ENCODE results near the gene HTR5A.
A peak's percentile ranks its signal among the peaks of the same experiment; 100 is the strongest.
"Not testable (repeated sequence)": the region's sequence is repeated elsewhere in the genome, so short reads cannot be mapped to it uniquely, and the experiment has no call there.

HTR5A gene

DNA sequence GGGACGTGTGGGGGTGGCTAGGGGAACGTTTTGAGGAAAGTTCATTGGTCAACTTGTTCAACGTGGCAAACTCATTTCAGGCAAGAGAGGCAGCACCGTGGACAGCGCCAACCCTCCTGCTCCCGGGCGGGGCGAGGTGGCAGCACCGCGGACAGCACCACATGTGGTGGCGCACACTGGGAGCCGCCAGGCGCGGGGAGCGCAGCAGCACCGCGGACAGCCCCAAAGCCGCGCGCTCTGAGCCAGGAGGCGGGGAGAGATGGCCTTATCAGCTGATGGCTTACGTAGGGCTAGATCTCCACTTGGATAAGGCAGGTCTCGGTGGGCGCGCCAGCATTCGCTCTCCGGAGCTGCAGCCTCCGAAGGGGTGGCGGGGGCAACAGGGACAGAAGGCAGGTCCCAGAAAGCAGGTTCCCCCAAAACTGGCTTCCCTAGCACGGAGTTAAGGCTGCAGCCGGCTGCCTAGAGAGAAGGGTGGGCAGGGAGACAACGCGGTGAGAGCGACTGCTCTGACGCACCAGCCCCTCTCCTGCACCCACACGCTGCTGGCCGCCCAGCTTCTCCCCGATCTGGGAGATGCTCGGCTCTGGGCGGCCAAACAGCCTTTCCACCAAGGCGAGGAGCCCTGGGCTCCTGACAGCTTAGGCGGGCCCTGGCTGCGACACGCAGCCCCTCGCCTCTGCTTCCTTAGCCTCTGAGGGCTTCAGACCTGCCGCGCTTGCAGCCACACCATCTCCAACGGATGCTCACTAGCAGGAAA is at the start of gene HTR5A:
Gene HTR5A, plus strand, starts transcription at position 333 of the 760 bp plus-strand sequence. CDS start 576 bp downstream, outside the sequence.
- DNase-seq = peak in 42 of 51 donors; percentile 5 to 75 (median 42)

DNA sequence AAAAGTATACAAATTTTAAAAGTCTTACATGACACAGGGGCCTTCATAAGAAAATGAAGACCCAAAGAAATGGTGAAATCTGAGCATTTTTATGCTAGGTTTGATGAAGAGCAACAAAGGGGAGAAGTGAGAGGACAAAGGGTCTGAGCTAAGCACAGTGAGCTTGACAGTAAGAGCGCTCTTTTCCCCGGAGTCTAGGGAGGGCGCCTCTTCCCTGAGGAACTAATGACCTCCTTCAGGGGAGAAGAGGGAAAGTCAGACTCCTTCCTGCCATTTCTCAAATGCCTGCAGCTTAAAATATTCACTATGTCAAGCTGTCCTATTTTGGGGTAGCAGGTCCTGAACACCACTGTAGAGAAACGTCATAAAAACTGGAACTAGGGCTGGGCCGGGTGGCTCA is 49.1 kb upstream of the HTR5A start:
- no peak for DNase-seq

DNA sequence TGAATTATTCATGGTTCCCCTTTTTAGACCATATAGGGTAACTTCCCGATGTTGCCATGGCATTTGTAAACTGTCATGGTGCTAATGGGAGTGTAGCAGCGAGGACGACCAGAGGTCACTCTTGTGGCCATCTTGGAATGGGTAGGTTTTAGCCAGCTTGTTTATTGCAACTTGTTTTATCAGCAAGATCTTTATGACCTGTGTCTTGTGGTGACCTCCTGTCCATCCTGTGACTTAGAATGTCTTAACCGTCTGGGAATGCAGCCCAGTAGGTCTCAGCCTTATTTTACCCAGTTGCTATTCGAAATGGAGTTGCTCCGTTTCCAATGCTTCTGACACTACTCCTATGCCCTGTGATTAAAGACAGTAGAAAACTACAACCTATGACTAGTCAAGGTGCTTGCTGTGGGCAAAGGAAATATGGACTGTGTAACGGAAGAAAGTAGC is 48.4 kb upstream of the HTR5A start:
- no peak for DNase-seq

DNA sequence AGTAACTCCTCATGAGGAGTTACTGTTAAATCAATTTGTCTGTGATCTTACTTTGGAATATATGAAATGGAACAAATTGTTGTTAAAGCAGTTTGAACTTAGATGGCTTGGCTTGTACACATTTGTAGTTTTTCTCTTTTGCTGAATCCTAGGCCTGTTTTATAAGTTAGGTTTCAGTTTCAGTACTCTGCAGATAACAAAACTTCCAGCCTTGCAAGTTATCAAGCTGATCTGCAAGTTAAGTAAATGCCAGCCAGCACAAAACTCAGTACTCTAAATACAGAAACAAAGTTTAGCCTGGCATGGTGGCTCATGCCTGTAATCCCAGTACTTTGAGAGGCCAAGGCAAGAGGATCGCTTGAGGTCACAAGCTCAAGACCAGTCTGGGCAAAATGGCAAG is 42.2 kb upstream of the HTR5A start:
- DNase-seq = no peak

GRCh38 chr7:155032978-155033377 is 37.1 kb upstream of the HTR5A start:
- DNase-seq = no peak

DNA sequence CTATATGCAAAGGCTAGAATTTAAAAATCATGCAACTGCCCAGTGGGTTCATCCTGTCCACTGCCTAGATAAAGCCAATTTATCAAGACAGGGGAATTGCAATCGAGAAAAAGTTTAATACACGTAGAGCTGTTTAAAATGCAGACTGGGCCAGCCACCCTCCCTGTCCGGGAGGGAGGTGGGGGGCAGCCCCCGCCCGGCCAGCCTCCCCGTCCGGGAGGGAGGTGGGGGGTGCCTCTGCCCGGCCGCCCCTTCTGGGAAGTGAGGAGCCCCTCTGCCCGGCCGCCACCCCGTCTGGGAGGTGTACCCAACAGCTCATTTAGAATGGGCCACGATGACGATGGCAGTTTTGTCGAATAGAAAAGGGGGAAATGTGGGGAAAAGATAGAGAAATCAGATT is 35.6 kb upstream of the HTR5A start:
- not testable (repeated sequence) for DNase-seq

DNA sequence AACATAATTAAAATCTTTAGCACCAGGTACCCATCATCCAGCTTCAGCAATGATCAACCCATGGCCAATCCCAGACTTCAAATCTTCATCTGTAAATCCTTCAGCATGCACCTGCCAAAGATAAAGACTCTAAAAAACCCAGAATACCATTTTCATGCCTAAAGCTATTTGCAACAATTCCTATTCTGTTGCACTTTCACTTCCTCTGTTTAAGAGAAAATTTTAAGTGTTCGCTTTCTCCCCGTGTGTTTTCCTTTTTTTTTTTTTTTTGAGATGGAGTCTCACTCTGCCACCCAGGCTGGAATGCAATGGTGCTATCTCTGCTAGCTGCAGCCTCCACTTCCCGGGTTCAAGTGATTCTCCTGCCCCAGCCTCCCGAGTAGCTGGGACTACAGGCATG is 31.8 kb upstream of the HTR5A start:
- DNase-seq = no peak

GRCh38 chr7:155043756-155044155 is 26.4 kb upstream of the HTR5A start:
- DNase-seq = no peak

DNA sequence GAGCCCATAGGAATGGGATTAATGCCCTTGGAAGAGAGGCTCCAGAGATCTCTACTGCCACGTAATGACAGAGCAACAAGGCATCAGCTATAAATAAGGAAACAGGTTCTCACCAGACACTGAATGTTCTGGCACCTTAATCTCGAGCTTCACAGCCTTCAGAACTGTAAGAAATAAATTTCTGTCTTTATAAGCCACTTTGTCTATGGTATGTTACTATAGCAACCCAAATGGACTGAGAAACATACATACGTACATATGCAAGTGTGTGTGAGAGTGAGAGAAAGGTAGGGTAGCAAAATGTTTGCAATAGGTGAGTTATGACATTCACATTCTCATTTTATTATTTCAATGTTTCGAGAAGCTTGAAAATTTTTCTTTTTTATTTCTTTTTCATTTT is 22.1 kb upstream of the HTR5A start:
- DNase-seq = no peak

GRCh38 chr7:155051355-155051754 is 18.8 kb upstream of the HTR5A start:
- no peak for DNase-seq

- no peak for DNase-seq
Measured at GRCh38 chr7:155053002-155053401, 17.1 kb upstream of the HTR5A start.

GRCh38 chr7:155054761-155055160 is 15.4 kb upstream of the HTR5A start:
- no peak for DNase-seq

- no peak for DNase-seq
Measured at GRCh38 chr7:155057076-155057475, 13.0 kb upstream of the HTR5A start.

DNA sequence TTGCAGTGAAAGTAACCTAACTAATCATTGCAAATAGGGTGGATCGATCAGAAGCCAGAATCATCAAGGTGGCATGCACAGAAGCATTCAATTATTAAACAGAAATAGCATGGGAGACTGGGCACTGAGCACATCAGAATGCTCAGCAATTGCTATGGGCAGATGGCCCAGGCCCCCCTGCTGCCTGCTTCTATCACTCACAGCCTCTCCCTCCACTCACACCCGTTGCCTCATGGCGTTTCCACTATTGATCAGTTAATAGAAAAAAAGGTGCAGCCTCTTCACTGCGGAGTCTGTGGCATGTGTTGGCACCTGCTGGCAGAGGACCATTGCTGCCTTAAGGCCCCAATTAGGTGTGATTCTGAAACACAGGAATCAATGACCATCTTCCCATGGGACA is 11.2 kb upstream of the HTR5A start:
- no peak for DNase-seq

DNA sequence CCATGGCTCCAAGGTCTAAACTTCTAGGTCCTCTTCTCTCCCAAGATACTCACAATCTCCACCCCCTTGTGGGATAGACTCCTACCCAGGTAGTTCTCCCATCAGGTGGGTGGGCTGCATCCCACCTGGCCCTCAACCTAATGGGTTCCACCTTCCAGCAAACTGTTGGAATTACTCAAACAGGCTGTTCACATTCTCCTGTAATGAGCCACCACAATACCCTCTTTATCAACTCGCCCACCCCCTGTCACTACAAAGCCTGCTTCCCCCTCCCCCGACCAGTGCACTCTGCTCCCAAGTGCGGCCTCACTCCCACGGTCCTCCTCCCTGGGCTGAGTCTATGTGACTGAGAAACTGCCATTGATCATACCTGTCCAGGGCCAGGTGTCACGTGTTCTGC is 10.4 kb upstream of the HTR5A start:
- no peak for DNase-seq

GRCh38 chr7:155062411-155062810 is 7.7 kb upstream of the HTR5A start:
- DNase-seq = no peak

DNA sequence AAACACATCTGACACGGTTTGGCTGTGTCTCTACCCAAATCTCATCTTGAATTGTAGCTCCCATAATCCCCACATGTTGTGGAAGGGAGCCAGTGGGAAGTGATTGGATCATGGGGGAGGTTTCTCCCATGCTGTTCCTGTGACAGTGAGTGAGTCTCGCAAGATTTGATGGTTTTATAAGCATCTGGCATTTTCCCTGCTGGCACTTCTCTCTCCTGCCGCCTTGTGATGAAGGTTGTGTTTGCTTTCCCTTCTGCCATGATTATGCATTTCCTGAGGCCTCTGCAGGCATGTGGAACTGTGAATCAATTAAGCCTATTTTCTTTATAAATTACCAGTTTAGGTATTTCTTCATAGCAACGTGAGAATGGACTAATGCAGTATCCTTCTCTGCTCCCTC is 5.9 kb upstream of the HTR5A start:
- no peak for DNase-seq

DNA sequence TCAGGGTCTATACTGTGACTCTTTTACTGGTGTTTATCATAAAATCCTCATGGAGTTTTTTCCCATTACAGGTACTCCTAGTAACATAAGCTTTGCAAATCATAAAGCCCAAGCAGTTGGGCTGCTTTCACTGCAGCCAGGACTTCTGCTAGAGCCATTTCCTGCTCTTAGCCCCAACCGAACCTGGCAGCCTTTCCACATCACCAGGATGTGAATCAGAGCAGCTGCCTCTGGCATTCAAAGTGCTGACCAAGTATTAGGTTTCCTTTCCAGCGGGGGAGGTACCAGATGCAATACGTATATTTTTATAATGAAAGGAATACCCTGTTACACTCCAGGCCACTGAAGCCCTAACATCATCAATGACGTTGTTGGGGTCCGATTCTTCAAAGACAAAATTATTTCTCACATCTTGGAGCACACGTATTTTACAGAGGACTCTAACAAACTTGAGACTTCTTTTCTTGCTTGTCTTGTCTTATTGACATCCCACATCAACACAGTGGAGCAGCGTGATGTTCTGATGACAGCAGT is 3.6 kb upstream of the HTR5A start:
- DNase-seq = peak in 1 of 51 donors; percentile 23

DNA sequence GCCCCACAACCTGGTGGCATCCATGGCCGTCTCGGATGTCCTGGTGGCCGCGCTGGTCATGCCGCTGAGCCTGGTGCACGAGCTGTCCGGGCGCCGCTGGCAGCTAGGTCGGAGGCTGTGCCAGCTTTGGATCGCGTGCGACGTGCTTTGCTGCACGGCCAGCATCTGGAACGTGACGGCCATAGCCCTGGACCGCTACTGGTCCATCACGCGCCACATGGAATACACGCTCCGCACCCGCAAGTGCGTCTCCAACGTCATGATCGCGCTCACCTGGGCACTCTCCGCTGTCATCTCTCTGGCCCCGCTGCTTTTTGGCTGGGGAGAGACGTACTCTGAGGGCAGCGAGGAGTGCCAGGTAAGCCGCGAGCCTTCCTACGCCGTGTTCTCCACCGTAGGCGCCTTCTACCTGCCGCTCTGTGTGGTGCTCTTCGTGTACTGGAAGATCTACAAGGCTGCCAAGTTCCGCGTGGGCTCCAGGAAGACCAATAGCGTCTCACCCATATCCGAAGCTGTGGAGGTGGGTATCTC is 1.1 kb downstream of the HTR5A start:
- DNase-seq = peak in 9 of 51 donors; percentile 1 to 38 (median 10)

DNA sequence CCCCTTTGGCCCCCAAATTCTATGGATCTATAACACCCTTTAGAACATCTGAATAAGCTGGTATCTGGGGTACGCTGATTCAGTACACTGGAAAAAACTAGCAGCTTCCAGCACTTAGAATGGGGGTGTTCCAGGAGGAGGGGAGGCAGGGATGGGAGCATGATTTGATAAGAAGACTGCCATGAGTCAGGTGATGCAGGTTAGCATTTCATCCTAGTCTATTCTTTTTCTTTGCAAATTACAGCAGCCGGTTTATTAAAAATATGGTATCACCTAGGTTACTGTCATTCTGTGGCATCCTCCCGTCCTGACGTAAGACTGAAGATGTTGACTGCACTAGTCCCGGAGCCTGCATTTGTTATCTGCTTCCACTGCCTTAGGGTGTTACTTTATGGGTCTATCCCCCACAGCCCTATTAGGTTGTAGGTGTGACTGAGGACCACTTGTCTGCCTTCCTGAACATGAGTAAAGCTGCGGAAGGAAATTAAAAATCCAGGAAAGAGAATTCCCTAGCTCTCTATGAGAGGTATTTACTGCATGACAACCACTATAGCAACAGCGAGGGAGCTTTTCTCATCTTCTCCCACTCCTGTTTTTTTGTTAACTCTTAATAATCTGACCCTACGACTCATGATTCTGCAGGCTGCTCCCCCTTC is 1.9 kb downstream of the HTR5A start:
- peak in 2 of 51 donors; percentile 10 to 56 for DNase-seq

DNA sequence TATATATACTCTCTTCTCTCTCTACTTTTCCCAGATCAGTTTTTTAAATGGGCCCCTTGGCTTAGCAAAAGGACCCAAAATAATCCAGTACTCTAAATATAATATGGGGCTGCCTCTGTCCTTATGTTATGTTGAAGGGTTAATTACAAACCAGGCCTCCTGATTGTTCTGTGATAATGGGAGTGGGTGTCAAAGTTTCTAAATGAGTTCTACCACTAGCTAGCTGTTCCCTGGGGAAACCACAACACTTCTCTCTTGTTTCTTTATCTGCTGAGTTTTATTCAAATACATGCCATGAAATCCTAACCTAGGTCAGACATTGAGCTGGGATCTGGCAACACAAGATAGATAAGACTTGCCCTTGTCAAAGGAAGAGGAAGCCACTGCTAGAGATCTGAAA is 3.8 kb downstream of the HTR5A start:
- no peak for DNase-seq

DNA sequence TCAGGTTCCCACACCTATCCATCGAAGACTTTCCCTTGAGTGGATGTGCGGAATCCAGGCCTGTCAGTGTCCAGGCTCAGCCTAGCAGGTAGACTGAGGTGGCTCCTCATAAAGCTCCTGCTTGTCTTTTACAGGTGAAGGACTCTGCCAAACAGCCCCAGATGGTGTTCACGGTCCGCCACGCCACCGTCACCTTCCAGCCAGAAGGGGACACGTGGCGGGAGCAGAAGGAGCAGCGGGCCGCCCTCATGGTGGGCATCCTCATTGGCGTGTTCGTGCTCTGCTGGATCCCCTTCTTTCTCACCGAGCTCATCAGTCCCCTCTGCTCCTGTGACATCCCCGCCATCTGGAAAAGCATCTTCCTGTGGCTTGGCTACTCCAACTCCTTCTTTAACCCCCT is 13.9 kb downstream of the HTR5A start:
- no peak for DNase-seq

DNA sequence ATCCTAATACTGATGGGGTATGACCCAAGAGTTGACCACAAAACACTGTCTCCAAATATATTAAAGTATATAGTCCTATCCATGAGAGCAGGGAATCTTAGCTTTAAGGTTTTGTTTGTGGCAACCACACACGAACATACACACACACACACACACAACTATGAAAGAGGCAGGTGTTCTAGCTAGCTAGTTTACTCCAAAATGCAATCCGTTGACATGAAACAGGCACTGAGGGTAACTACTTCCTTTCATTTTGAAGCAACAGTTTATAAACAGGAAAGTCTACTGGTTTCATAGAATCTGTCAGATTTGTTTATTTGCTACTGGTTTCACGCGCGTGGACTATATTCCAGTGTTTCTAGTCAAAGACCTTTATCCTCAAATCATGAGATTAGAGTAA is 14.8 kb downstream of the HTR5A start:
- no peak for DNase-seq
